Mesodermal cell (in vitro differentiated cells): ENCODE data around the gene CLHC1.
"Not testable (repeated sequence)": the region's sequence is repeated elsewhere in the genome, so short reads cannot be mapped to it uniquely, and the experiment has no call there.

Source experiments
- H3K27ac ChIP-seq: 2 replicates; pipeline ENCODE4 v1.7.0; 2013; ENCODE audit warnings: mild to moderate bottlenecking, low read depth, low read length, moderate library complexity; ENCODE audit not compliant: severe bottlenecking
- H3K36me3 ChIP-seq: 2 replicates; pipeline ENCODE4 v1.7.1; 2013; ENCODE audit warnings: mild to moderate bottlenecking, low read length, moderate library complexity; ENCODE audit not compliant: control insufficient read depth, insufficient read depth
- H3K4me1 ChIP-seq: one replicate; pipeline ENCODE4 v1.7.1; 2013; ENCODE audit warnings: mild to moderate bottlenecking, low read length; ENCODE audit not compliant: insufficient read depth, control insufficient read depth, poor library complexity, severe bottlenecking
- H3K4me3 ChIP-seq: 2 replicates; pipeline ENCODE4 v1.7.0; 2013; ENCODE audit warnings: low read length, control low read depth, mild to moderate bottlenecking; ENCODE audit not compliant: insufficient read depth, poor library complexity, severe bottlenecking; ENCODE audit errors: extremely low read depth
- H3K9me3 ChIP-seq: 2 replicates; pipeline ENCODE4 v1.7.1; 2013; ENCODE audit warnings: mild to moderate bottlenecking, low read length, moderate library complexity; ENCODE audit not compliant: control insufficient read depth
- WGBS, 2 experiments: methylation state at CpG; one replicate each; pipeline ENCODE4 v1.1.5; 2013; ENCODE audit warnings: missing lambda C conversion rate in 2 of 2; ENCODE audit not compliant: insufficient coverage in 2 of 2; 5-methylcytosine and 5-hydroxymethylcytosine counted together

Gene CLHC1

GRCh38 chr2:55252832-55253231, 20.7 kb upstream of the CLHC1 start:
- Histone ChIP-seq H3K9me3 (no peaks in the 10 kb centered on the region), H3K27ac (no peak overlapping the region), H3K4me1 (no peaks in the 10 kb centered on the region), H3K4me3 (no peak overlapping the region), H3K36me3 (peaks cover 42% of the 10 kb centered on the region)
- whole genome bisulfite sequencing, 2 experiments, result 80% methylated on average over 1 of the region's 3 CpGs; no CpG with 5 or more reads in 1 of the 2 experiments

- H3K4me3 ChIP-seq, result no peak overlapping the region
- H3K36me3 ChIP-seq, result peaks cover 50% of the 10 kb centered on the region
- no peak overlapping the region for H3K27ac ChIP-seq
- no peaks in the 10 kb centered on the region for H3K4me1 ChIP-seq
- WGBS, 2 experiments, result 71 to 100% methylated on average over 1 to 5 of the region's 5 CpGs
- no peaks in the 10 kb centered on the region for H3K9me3 ChIP-seq
Observed at GRCh38 chr2:55247025-55247424, 14.9 kb upstream of the CLHC1 start.

- Histone ChIP-seq H3K4me1 (no peaks in the 10 kb centered on the region), H3K36me3 (peaks cover 53% of the 10 kb centered on the region), H3K27ac (no peak overlapping the region), H3K9me3 (no peaks in the 10 kb centered on the region), H3K4me3 (no peak overlapping the region)
- WGBS, 2 experiments, result 93 to 94% methylated on average over 3 of the region's 5 CpGs
Observed at GRCh38 chr2:55245411-55245810, 13.3 kb upstream of the CLHC1 start.

- H3K4me3 ChIP-seq, result no peak overlapping the region
- no peaks in the 10 kb centered on the region for H3K4me1 ChIP-seq
- no CpG with 5 or more reads among the region's 1 CpG for WGBS, 2 experiments
- no peak overlapping the region for H3K27ac ChIP-seq
- H3K9me3 ChIP-seq, result no peaks in the 10 kb centered on the region
- peaks cover 49% of the 10 kb centered on the region for H3K36me3 ChIP-seq
Observed at GRCh38 chr2:55242617-55243016, 10.5 kb upstream of the CLHC1 start.

DNA sequence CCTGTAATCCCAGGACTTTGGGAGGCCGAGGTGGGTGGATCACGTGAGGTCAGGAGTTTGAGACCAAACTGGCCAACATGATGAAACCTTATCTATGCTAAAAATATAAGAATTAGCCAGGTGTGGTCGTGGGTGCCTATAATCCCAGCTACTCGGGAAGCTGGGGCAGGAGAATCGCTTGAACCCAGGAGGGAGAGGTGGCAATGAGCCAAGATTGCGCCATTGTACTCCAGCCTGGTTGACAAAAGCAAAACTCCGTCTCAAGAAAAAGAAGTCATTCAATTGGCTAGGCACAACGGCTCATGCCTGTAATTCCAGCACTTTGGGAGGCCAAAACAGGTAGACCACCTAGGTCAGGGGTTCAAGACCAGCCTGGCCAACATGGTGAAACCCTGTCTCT, 9.5 kb upstream of the CLHC1 start:
- 96 to 98% methylated on average over 7 to 8 of the region's 8 CpGs for WGBS, 2 experiments

DNA sequence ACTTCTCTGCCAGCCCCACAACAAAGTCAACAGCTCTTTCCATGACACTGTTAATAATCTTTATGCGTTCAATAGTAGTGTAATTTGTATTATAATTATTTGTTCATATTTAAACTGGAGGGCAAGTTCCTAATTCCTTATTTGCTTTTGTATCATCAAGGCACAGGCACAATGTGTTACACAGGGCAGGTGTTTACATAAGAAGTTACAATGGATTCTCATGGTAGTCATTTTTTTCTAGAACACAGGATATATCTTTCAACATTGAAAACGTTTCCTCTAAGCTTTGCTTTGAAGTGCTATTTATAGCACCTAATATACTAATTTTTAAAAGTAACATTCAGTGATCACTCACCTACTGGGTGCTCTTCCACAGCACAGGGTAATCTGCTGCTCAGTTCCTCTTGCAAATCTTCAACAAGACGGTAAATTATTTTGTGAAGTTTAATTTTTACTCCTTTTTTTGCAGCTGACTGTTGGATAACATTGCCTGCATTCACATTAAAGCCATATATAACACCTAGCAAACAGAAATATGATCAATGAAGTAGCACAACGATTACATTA, 7.6 kb upstream of the CLHC1 start:
- Histone ChIP-seq H3K4me1 (peaks cover 6% of the 10 kb centered on the region), H3K4me3 (no peak overlapping the region), H3K36me3 (peaks cover 51% of the 10 kb centered on the region), H3K27ac (no peak overlapping the region), H3K9me3 (no peaks in the 10 kb centered on the region)
- no CpG with 5 or more reads among the region's 4 CpGs for WGBS, 2 experiments

More for the DNA sequence above, 9.5 kb upstream of the CLHC1 start:
- H3K27ac ChIP-seq, H3K4me1 ChIP-seq, H3K4me3 ChIP-seq, H3K9me3 ChIP-seq: not testable (repeated sequence)
- H3K36me3 ChIP-seq, result peaks cover 41% of the 10 kb centered on the region

DNA sequence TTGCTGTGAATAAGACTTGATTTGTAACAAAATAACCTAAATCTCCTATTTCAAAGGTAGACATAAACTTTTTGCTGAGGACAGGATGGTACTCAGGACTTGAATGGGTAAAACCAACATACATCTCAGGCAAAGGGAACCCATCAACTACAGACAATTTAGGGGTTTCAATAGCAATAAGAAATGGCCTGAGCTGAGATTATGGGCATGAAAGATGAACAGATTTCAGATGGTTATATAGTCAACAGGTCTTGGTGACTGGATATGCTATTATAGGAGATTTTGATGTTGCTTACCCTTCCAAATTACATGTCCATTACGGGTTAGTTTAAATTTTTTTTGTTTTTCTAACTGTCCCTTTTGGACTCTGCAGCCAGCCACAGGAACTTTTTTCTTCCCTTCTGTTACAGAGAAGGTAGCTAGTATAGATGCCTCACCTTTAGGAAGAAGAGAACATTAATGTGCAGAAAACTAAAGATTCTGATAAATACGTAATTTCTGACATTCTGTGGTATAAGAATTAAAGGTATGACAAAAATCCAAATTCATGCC, 5.0 kb upstream of the CLHC1 start:
- WGBS, 2 experiments, result no CpG with 5 or more reads among the region's 2 CpGs
- H3K36me3 ChIP-seq, result peaks cover 57% of the 10 kb centered on the region
- H3K27ac ChIP-seq, result no peak overlapping the region
- no peak overlapping the region for H3K4me3 ChIP-seq
- H3K9me3 ChIP-seq, result no peaks in the 10 kb centered on the region
- H3K4me1 ChIP-seq, result peaks cover 14% of the 10 kb centered on the region

- H3K9me3 ChIP-seq, result no peaks in the 10 kb centered on the region
- H3K27ac ChIP-seq, result no peak overlapping the region
- 100% methylated on average over 1 of the region's 3 CpGs; no CpG with 5 or more reads in 1 of the 2 experiments for WGBS, 2 experiments
- peaks cover 49% of the 10 kb centered on the region for H3K36me3 ChIP-seq
- peaks cover 14% of the 10 kb centered on the region for H3K4me1 ChIP-seq
- H3K4me3 ChIP-seq, result no peak overlapping the region
Observed at GRCh38 chr2:55235724-55236538, 3.8 kb upstream of the CLHC1 start.

- 46% methylated on average over 6 of the region's 7 CpGs; no CpG with 5 or more reads in 1 of the 2 experiments for WGBS, 2 experiments
- peaks cover 14% of the 10 kb centered on the region for H3K4me1 ChIP-seq
- peak overlapping the region; percentile 99 for H3K4me3 ChIP-seq
- peaks cover 53% of the 10 kb centered on the region for H3K36me3 ChIP-seq
- peak overlapping the region; percentile 95 for H3K27ac ChIP-seq
- H3K9me3 ChIP-seq, result no peaks in the 10 kb centered on the region
Observed at GRCh38 chr2:55233658-55233940, 1.5 kb upstream of the CLHC1 start.

GRCh38 chr2:55232863-55233657, 967 bp upstream of the CLHC1 start:
- no peaks in the 10 kb centered on the region for H3K9me3 ChIP-seq
- 2 to 4% methylated on average over 23 to 27 of the region's 33 CpGs for WGBS, 2 experiments
- peaks cover 50% of the 10 kb centered on the region for H3K36me3 ChIP-seq
- H3K4me3 ChIP-seq, result peak overlapping the region; percentile 99
- H3K27ac ChIP-seq, result peak overlapping the region; percentile 95
- H3K4me1 ChIP-seq, result peaks cover 19% of the 10 kb centered on the region
